Activated CD4-positive, alpha-beta T cell treated with anti-CD3 and anti-CD28 coated beads, Interleukin-10, Interleukin-2, amounts not matched to agents 100 ng/mL and 50 ng/mL, durations not matched to agents 16 hours and 8 hours (primary cell): ENCODE results near the gene ZC3H11A.
A peak's percentile ranks its signal among the peaks of the same experiment; 100 is the strongest.
"Not testable (repeated sequence)": the region's sequence is repeated elsewhere in the genome, so short reads cannot be mapped to it uniquely, and the experiment has no call there.

Experiments used
- DNase-seq: peaks from one replicate; pipeline ENCODE4 v3.0.0-alpha.2; 2020

The ZC3H11A gene

GRCh38 chr1:203789966-203790365 is 5.5 kb upstream of the ZC3H11A start:
- DNase-seq: no peak

- no peak for DNase-seq
Measured at GRCh38 chr1:203791498-203791897, 3.9 kb upstream of the ZC3H11A start.

- no peak for DNase-seq
Measured at GRCh38 chr1:203792486-203792885, 2.9 kb upstream of the ZC3H11A start.

GRCh38 chr1:203793561-203793960 is 1.9 kb upstream of the ZC3H11A start:
- DNase-seq: not testable (repeated sequence)

- DNase-seq: no peak
Measured at GRCh38 chr1:203794764-203795440, 521 bp upstream of the ZC3H11A start.

- DNase-seq: peak; percentile 52
Measured at GRCh38 chr1:203796236-203796605, 798 bp downstream of the ZC3H11A start.

GRCh38 chr1:203797216-203797615 is 1.8 kb downstream of the ZC3H11A start:
- DNase-seq: no peak

- no peak for DNase-seq
Measured at GRCh38 chr1:203797948-203798655, 2.7 kb downstream of the ZC3H11A start.

GRCh38 chr1:203799157-203799556 is 3.7 kb downstream of the ZC3H11A start:
- no peak for DNase-seq

- DNase-seq: no peak
Measured at GRCh38 chr1:203799971-203800370, 4.5 kb downstream of the ZC3H11A start.

- no peak for DNase-seq
Measured at GRCh38 chr1:203805689-203806088, 10.3 kb downstream of the ZC3H11A start.

- DNase-seq: no peak
Measured at GRCh38 chr1:203807196-203807595, 11.8 kb downstream of the ZC3H11A start.

GRCh38 chr1:203813581-203814341 is 18.3 kb downstream of the ZC3H11A start:
- no peak for DNase-seq

- no peak for DNase-seq
Measured at GRCh38 chr1:203818399-203818798, 23.0 kb downstream of the ZC3H11A start.

GRCh38 chr1:203823306-203823705 is 27.9 kb downstream of the ZC3H11A start:
- no peak for DNase-seq

GRCh38 chr1:203826175-203826574 is 30.8 kb downstream of the ZC3H11A start:
- DNase-seq: no peak

GRCh38 chr1:203828002-203828401 is 32.6 kb downstream of the ZC3H11A start:
- DNase-seq: no peak

GRCh38 chr1:203828503-203828902 is 33.1 kb downstream of the ZC3H11A start:
- DNase-seq: no peak

GRCh38 chr1:203829247-203829646 is 33.8 kb downstream of the ZC3H11A start:
- not testable (repeated sequence) for DNase-seq

- DNase-seq: no peak
Measured at GRCh38 chr1:203835476-203835875, 40.1 kb downstream of the ZC3H11A start.

GRCh38 chr1:203839081-203839480 is 43.7 kb downstream of the ZC3H11A start:
- no peak for DNase-seq

GRCh38 chr1:203840208-203840808 is 44.9 kb downstream of the ZC3H11A start:
- DNase-seq: no peak

- DNase-seq: no peak
Measured at GRCh38 chr1:203842559-203842876, 47.1 kb downstream of the ZC3H11A start.

GRCh38 chr1:203843435-203843834 is 48.0 kb downstream of the ZC3H11A start:
- no peak for DNase-seq
